ENCODE data around the gene SLC35E2B.
"Not testable (repeated sequence)": the region's sequence is repeated elsewhere in the genome, so short reads cannot be mapped to it uniquely, and the experiment has no call there.

- not testable (repeated sequence) for TF ChIP-seq TAF1 (IDR thresholded peaks at IDR 0.05; ENCODE audit: borderline replicate concordance, low read depth, low read length); POLR2A (IDR thresholded peaks at IDR 0.05; ENCODE audit: low read depth, low read length)
Measured at GRCh38 chr1:1648265-1648664, 44.3 kb downstream of the SLC35E2B start.

Measured in GM12892 (cell line).